Fibroblast of lung (primary cell): Measurements from ENCODE around the gene SEC14L1. TPM values are rescaled to one million over a fixed set of nuclear protein-coding genes. Genes with fewer than 3 reads are reported as not detected.
"Not testable (repeated sequence)": the region's sequence is repeated elsewhere in the genome, so short reads cannot be mapped to it uniquely, and the experiment has no call there.

Experiments used
- DNase-seq, 2 donors: peaks; one replicate each; pipeline versions ENCODE4 v3.0.0 to v3.0.0-alpha.2; 2010; ENCODE audit warnings: low read depth in 2 of 2
- H2AFZ ChIP-seq: 2 replicates; pipeline ENCODE4 v1.5.1; 2012; ENCODE audit warnings: low read length, control low read depth, inconsistent platforms
- H3K27ac ChIP-seq: 2 replicates; pipeline ENCODE4 v1.5.1; 2011; ENCODE audit warnings: low read length, control low read depth; ENCODE audit not compliant: insufficient read depth
- H3K27me3 ChIP-seq: 2 replicates; pipeline ENCODE4 v1.5.1; 2011; ENCODE audit warnings: mild to moderate bottlenecking, low read length; ENCODE audit not compliant: control insufficient read depth, insufficient read depth
- H3K36me3 ChIP-seq: 2 replicates; pipeline ENCODE4 v1.5.1; 2011; ENCODE audit warnings: low read length; ENCODE audit not compliant: control insufficient read depth, insufficient read depth
- H3K4me1 ChIP-seq: 2 replicates; pipeline ENCODE4 v1.5.1; 2011; ENCODE audit warnings: low read length; ENCODE audit not compliant: control insufficient read depth, insufficient read depth; ENCODE audit errors: extremely low read depth
- H3K4me2 ChIP-seq: 2 replicates; pipeline ENCODE4 v1.5.1; 2011; ENCODE audit warnings: low read length, control low read depth; ENCODE audit not compliant: insufficient read depth; ENCODE audit errors: extremely low read depth
- H3K4me3 ChIP-seq, 4 experiments: fragments of 200-600 bp in 1 of 4; sonication (generic) in 1 of 4; replicated peaks in 1 of 4; 2 replicates each; pipeline ENCODE4 v1.5.1; 2011 to 2016; ENCODE audit warnings: low read length in 4 of 4, low read depth in 3 of 4, mild to moderate bottlenecking in 3 of 4, control low read depth in 2 of 4, inconsistent platforms in 1 of 4, mixed read lengths in 1 of 4; ENCODE audit not compliant: insufficient read depth in 1 of 4; ENCODE audit errors: control extremely low read depth in 1 of 4
- H3K79me2 ChIP-seq: 2 replicates; pipeline ENCODE4 v1.5.1; 2012; ENCODE audit warnings: mild to moderate bottlenecking, low read length, inconsistent platforms; ENCODE audit not compliant: control insufficient read depth, insufficient read depth
- H3K9ac ChIP-seq: 2 replicates; pipeline ENCODE4 v1.5.1; 2011; ENCODE audit warnings: mild to moderate bottlenecking, low read length, control low read depth; ENCODE audit not compliant: insufficient read depth
- H3K9me3 ChIP-seq: 2 replicates; pipeline ENCODE4 v1.5.1; 2012; ENCODE audit warnings: low read depth, low read length; ENCODE audit not compliant: control insufficient read depth, insufficient read depth
- H4K20me1 ChIP-seq: 2 replicates; pipeline ENCODE4 v1.5.1; 2011; ENCODE audit warnings: low read length; ENCODE audit not compliant: control insufficient read depth, insufficient read depth; ENCODE audit errors: extremely low read depth
- EZH2 ChIP-seq: IDR thresholded peaks from 2 replicates; pipeline ENCODE4 v1.5.1; 2012; ENCODE audit warnings: low read length, control low read depth, mild to moderate bottlenecking; ENCODE audit errors: missing control alignments
- polyA plus RNA-seq, 2 donors: library from polyadenylated mRNA; depleted of rRNA in 1 of 2; stranded (reverse) in 1 of 2; unstranded in 1 of 2; fragments of >200 nt; gene quantifications; 2 replicates each; pipeline ENCODE4 v1.2.1, GENCODE V29; 2011 to 2012; ENCODE audit warnings: missing spikeins in 1 of 2
- total RNA-seq: library from RNA; depleted of rRNA; stranded (reverse); fragments of >200 nt; gene quantifications from 2 replicates; pipeline ENCODE4 v1.2.1, GENCODE V29; 2014
- TF ChIP-seq, protein P1 (sequence below), 2 donors: IDR thresholded peaks in 1 of 2; conservative IDR thresholded peaks in 1 of 2; 1 replicate in 1 of 2; 2 replicates in 1 of 2; pipeline ENCODE4 v1.5.1; 2011 to 2012; ENCODE audit warnings: low read length in 2 of 2, control low read depth in 1 of 2, inconsistent platforms in 1 of 2, low read depth in 1 of 2, mild to moderate bottlenecking in 1 of 2

The SEC14L1 gene
- total and polyA plus RNA-seq, 2 donors (not counting 1 experiment from before 2014, with no cell fraction given) = 21.1 to 32.9 TPM

DNA sequence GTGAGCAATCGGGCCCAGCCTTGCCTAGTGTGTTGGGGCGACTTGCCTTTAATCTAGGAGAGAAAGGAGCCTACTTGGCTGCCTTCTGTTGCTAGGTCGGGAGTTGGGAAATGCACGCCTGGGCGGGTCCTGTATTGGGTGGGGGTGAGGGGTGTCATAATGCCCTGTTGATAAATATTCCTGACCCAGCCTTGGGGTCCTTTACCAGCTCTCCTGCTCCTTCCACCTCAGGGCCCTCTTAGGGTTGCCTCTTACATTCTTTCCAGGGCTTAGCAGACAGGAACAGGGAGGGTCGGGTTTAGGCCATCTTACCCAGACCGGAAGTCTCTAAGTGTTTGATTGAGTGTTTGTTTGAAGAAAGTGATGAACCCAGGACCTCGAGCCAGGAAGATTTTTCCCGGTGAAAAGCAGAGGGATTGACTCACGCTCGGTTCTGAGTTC lies 112.9 kb downstream of the SEC14L1 start:
- no peaks in the 10 kb centered on the region for H3K79me2 ChIP-seq
- no peaks in the 10 kb centered on the region for H3K9me3 ChIP-seq
- peak; percentile 73 to 89 for DNase-seq
- peaks cover 20% of the 10 kb centered on the region for H3K4me1 ChIP-seq
- H3K36me3 ChIP-seq = no peaks in the 10 kb centered on the region
- no peak overlapping the region for H3K4me3 ChIP-seq
- peak overlapping the region; percentile 56 for H3K4me2 ChIP-seq
- no peak for TF ChIP-seq EZH2
- TF ChIP-seq, protein P1, sequence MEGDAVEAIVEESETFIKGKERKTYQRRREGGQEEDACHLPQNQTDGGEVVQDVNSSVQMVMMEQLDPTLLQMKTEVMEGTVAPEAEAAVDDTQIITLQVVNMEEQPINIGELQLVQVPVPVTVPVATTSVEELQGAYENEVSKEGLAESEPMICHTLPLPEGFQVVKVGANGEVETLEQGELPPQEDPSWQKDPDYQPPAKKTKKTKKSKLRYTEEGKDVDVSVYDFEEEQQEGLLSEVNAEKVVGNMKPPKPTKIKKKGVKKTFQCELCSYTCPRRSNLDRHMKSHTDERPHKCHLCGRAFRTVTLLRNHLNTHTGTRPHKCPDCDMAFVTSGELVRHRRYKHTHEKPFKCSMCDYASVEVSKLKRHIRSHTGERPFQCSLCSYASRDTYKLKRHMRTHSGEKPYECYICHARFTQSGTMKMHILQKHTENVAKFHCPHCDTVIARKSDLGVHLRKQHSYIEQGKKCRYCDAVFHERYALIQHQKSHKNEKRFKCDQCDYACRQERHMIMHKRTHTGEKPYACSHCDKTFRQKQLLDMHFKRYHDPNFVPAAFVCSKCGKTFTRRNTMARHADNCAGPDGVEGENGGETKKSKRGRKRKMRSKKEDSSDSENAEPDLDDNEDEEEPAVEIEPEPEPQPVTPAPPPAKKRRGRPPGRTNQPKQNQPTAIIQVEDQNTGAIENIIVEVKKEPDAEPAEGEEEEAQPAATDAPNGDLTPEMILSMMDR (conservative IDR thresholded peaks at IDR 0.05 in 1 of 2, IDR thresholded peaks at IDR 0.05 in 1 of 2; ENCODE audit: low read depth in 1 of 2, low read length in 2 of 2) = no peak
- no peak overlapping the region for H2AFZ ChIP-seq
- no peaks in the 10 kb centered on the region for H3K27me3 ChIP-seq
- H3K9ac ChIP-seq = no peak overlapping the region
- H3K27ac ChIP-seq = peak overlapping the region; percentile 46
- H4K20me1 ChIP-seq = no peaks in the 10 kb centered on the region

DNA sequence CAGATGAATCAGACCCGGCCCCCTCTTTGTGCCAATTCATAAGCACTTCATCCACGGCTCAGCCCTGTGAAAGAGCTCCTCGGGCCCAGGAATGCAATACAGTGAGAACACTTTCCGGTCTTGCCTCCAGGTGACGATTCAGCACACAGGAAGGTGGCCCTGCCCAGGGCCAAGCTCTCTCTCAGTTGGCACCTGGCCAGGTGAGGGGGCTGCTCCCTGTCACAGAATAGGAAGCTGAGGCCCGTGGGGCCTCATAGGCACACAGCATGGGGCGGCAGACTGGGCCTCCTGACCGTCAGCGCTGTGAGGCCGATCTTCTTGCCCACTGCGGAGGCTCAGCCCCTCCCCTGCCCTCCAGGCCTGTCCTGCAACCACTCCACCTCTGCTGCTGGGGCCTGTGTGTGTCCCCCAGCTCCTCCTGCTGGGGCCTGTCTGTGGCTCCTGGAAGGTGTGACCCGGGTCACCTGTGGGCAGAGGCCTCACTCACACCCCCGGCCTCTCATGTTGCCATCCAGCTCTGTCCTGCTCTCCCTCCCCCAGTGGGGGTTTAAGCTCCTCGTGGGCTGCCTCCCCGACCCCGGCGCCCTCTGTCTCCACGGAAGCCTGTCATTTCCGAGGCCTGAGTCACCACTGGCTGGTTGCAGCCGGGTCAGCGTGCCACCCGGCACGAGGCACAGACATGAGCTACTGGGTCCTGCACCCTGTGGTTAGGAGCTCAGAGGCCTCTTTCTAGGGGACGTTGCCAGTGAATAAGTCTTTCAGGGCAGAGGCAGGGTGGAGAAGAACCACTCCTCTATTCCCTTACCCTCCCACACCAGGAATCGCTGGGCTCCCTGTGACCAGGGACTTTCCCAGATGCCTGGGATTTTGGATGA lies 114.4 kb downstream of the SEC14L1 start:
- Histone ChIP-seq H3K9ac (no peak overlapping the region), H3K9me3 (no peaks in the 10 kb centered on the region), H4K20me1 (no peaks in the 10 kb centered on the region), H3K79me2 (no peaks in the 10 kb centered on the region), H3K36me3 (no peaks in the 10 kb centered on the region), H3K4me1 (peaks cover 20% of the 10 kb centered on the region), H3K4me2 (peak overlapping the region; percentile 32), H2AFZ (no peak overlapping the region), H3K27ac (peak overlapping the region; percentile 58), H3K4me3 (no peak overlapping the region), H3K27me3 (no peaks in the 10 kb centered on the region)
- DNase-seq = peak; percentile 82 to 88
- TF ChIP-seq EZH2 = no peak
- TF ChIP-seq, protein P1 (conservative IDR thresholded peaks at IDR 0.05 in 1 of 2, IDR thresholded peaks at IDR 0.05 in 1 of 2; ENCODE audit: low read depth in 1 of 2, low read length in 2 of 2) = no peak

DNA sequence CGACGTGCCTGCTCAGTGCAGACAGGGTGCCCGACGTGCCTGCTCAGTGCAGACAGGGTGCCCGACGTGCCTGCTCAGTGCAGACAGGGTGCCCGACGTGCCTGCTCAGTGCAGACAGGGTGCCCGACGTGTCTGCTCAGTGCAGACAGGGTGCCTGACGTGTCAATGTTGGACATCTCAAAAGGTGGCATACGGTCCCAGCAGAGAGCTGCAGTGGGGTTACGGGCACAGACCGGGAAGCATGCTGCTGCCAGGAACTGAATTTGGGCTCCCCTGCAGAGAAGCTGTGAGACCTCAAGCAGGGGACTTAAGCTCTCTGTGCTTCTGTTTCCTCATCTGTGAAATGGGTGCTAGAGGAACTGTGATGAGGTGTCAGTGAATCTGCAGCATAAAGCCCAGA lies 115.2 kb downstream of the SEC14L1 start:
- not testable (repeated sequence) for H4K20me1 ChIP-seq, H3K79me2 ChIP-seq, H3K4me3 ChIP-seq, H2AFZ ChIP-seq, H3K4me2 ChIP-seq, H3K27me3 ChIP-seq, H3K36me3 ChIP-seq, H3K27ac ChIP-seq, DNase-seq, H3K9me3 ChIP-seq, H3K9ac ChIP-seq
- H3K4me1 ChIP-seq = peaks cover 20% of the 10 kb centered on the region
